Testis (tissue), 3 donors: ENCODE measurements around the gene YPEL2. TPM values are rescaled to one million over a fixed set of nuclear protein-coding genes. Genes with fewer than 3 reads are reported as not detected.
"Not testable (repeated sequence)": the region's sequence is repeated elsewhere in the genome, so short reads cannot be mapped to it uniquely, and the experiment has no call there.

Experiments used
- DNase-seq: peaks from one replicate; pipeline ENCODE4 v3.0.0-alpha.2; 2019
- H3K27ac ChIP-seq, 2 donors: fragments of 200-600 bp; sonication (generic); one replicate each; pipeline ENCODE4 v1.5.1; 2019
- H3K27me3 ChIP-seq: fragments of 200-600 bp; sonication (generic); one replicate; pipeline ENCODE4 v1.5.1; 2019
- H3K36me3 ChIP-seq: fragments of 200-600 bp; sonication (generic); one replicate; pipeline ENCODE4 v1.5.1; 2017; ENCODE audit warnings: low read depth; ENCODE audit errors: missing control alignments
- H3K4me1 ChIP-seq: fragments of 200-600 bp; sonication (generic); one replicate; pipeline ENCODE4 v1.5.1; 2019
- H3K4me3 ChIP-seq, 2 donors: fragments of 200-600 bp; sonication (generic); one replicate each; pipeline ENCODE4 v1.5.1; 2017 to 2019
- H3K9me3 ChIP-seq: fragments of 200-600 bp; sonication (generic); one replicate; pipeline ENCODE4 v1.5.1; 2017
- POLR2A ChIP-seq: fragments of 450-650 bp; IDR thresholded peaks from one replicate; pipeline ENCODE4 v1.6.1; 2017; ENCODE audit warnings: antibody characterized with exemption, mild to moderate bottlenecking, moderate library complexity
- WGBS, 2 donors: methylation state at CpG; one replicate each; pipeline ENCODE4 v1.1.5; 2018; 5-methylcytosine and 5-hydroxymethylcytosine counted together
- intact Hi-C: fragments of 100-400 bp; cut with DNase I; formaldehyde crosslinking; loops from one replicate; pipeline ENCODE4 v1.15.1; 2023; ENCODE audit warnings: low total_unique reads
- polyA plus RNA-seq: library from polyadenylated mRNA; stranded (reverse); fragments of 350-450 nt; fragmentation: Illumina TruSeq; extraction: RNeasy Lipid Tissue Mini Kit (QIAGEN cat#74804); gene quantifications from one replicate; pipeline ENCODE4 v1.2.3, GENCODE V29; 2014; ENCODE audit warnings: low read depth, low replicate concordance; ENCODE audit not compliant: insufficient read depth
- total RNA-seq, 2 donors: library from RNA; depleted of rRNA; stranded (reverse); fragments of >200 nt; gene quantifications; one replicate each; pipeline ENCODE4 v1.2.3, GENCODE V29; 2016
- TF ChIP-seq, protein P1 (sequence below), 3 experiments: fragments of 450-650 bp in 2 of 3; fragments of 200-600 bp in 1 of 3; sonication (generic) in 1 of 3; IDR thresholded peaks; one replicate each; pipeline ENCODE4 v1.5.1; 2016 to 2019; ENCODE audit warnings: antibody characterized with exemption in 3 of 3, mild to moderate bottlenecking in 2 of 3, moderate library complexity in 1 of 3

Gene YPEL2
- total and polyA plus RNA-seq, 3 donors from 2014 or later = 20.5 to 48.3 (median 39.8) TPM

DNA sequence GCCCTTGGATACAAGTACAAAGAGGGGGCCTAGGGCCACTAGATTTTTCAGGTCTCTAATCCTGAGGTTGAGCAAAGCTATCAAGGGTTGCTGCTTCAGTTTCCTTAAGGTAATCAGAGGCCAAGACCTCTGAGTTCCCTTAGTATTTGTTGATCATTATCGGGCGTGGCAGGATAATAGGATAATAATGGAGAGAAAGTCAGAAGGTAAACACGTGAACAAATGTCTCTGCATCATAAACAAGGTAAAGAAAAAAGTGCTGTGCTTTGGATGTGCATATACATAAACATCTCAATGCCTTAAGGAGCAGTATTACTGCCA lies 41.5 kb upstream of the YPEL2 start:
- TF ChIP-seq POLR2A = no peak
- TF ChIP-seq, protein P1, sequence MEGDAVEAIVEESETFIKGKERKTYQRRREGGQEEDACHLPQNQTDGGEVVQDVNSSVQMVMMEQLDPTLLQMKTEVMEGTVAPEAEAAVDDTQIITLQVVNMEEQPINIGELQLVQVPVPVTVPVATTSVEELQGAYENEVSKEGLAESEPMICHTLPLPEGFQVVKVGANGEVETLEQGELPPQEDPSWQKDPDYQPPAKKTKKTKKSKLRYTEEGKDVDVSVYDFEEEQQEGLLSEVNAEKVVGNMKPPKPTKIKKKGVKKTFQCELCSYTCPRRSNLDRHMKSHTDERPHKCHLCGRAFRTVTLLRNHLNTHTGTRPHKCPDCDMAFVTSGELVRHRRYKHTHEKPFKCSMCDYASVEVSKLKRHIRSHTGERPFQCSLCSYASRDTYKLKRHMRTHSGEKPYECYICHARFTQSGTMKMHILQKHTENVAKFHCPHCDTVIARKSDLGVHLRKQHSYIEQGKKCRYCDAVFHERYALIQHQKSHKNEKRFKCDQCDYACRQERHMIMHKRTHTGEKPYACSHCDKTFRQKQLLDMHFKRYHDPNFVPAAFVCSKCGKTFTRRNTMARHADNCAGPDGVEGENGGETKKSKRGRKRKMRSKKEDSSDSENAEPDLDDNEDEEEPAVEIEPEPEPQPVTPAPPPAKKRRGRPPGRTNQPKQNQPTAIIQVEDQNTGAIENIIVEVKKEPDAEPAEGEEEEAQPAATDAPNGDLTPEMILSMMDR (IDR thresholded peaks at IDR 0.05) = no peak
- intact Hi-C loops = no loop called here
- Histone ChIP-seq H3K4me3 (no peak overlapping the region), H3K27ac (no peak overlapping the region), H3K36me3 (no peaks in the 10 kb centered on the region), H3K9me3 (no peaks in the 10 kb centered on the region), H3K4me1 (no peaks in the 10 kb centered on the region), H3K27me3 (no peaks in the 10 kb centered on the region)
- 64 to 71% methylated on average over 3 of the region's 3 CpGs for WGBS, 2 donors
- no peak for DNase-seq

DNA sequence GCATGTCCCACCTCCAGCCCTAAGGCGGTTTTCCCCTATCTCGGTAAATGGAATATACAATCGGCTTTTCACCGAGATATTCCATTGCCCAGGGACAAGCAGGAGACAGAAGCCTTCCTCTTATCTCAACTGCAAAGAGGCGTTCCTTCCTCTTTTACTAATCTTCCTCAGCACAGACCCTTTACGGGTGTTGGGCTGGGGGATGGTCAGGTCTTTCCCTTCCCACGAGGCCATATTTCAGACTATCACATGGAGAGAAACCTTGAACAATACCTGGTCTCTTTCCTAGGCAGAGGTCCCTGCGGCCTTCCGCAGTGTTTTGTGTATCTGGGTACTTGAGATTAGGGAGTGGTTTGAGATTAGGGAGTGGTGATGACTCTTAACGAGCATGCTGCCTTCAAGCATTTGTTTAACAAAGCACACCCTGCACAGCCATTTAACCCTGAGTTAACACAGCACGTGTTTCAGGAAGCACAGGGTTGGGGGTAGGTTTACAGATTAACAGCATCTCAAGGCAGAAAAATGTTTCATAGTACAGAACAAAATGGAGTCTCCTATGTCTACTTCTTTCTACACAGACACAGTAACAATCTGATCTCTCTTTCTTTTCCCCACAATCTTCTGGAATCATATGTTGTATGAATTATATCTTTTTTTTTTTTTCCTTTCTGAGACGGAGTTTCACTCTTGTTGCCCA lies 41.0 kb upstream of the YPEL2 start:
- H3K27ac ChIP-seq, H3K36me3 ChIP-seq, H3K4me1 ChIP-seq, intact Hi-C loops, H3K4me3 ChIP-seq, DNase-seq, H3K9me3 ChIP-seq, H3K27me3 ChIP-seq: not testable (repeated sequence)
- 25 to 41% methylated on average over 12 of the region's 12 CpGs for WGBS, 2 donors

DNA sequence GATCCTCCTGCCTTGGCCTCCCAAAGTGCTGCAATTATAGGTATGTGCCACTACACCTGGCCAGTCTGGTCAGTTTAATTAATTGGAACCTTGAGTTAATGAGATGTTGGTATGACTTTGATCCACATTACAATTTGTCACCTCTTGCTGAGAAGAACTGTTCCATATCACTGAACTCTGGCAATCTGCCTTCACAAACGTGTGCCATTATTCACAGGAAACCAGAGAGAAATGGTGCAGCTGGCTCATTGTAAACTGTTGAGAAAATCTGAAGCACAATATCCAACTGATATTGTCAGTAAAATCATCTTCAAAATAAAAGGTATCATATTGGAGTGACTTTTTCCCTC lies 39.3 kb upstream of the YPEL2 start:
- no peak for DNase-seq
- WGBS, 2 donors = 42 to 48% methylated on average over 1 of the region's 1 CpG
- intact Hi-C loops = no loop called here

DNA sequence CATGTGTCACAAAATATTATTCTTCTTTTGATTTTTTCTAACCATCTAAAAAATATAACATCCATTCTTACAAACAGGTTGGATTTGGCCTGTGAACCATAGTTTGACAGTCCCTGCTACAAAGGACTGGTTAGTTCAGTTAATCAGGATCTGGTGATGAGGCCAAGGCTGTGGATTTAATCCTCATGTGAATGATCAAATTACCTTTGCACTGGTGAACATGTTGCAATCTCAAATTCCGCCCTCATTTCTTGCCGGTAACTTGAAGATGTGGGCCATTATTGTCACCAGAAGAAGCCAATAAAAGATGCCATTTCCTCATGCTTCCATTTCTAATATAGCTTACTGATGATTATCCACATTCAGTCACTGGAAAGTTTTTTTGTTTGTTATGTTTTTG lies 35.3 kb upstream of the YPEL2 start:
- no peak overlapping the region for H3K4me3 ChIP-seq
- H3K36me3 ChIP-seq = no peaks in the 10 kb centered on the region
- peaks cover 3% of the 10 kb centered on the region for H3K4me1 ChIP-seq
- no peak overlapping the region for H3K27ac ChIP-seq
- no peaks in the 10 kb centered on the region for H3K27me3 ChIP-seq
- WGBS, 2 donors = 86% methylated on average over 2 of the region's 2 CpGs
- TF ChIP-seq, protein P1 (IDR thresholded peaks at IDR 0.05) = no peak
- TF ChIP-seq POLR2A = no peak
- intact Hi-C loops = no loop called here
- no peaks in the 10 kb centered on the region for H3K9me3 ChIP-seq
- no peak for DNase-seq

More for the DNA sequence above, 39.3 kb upstream of the YPEL2 start:
- Histone ChIP-seq H3K4me1 (peaks cover 3% of the 10 kb centered on the region), H3K9me3 (no peaks in the 10 kb centered on the region), H3K27ac (no peak overlapping the region), H3K4me3 (no peak overlapping the region), H3K27me3 (no peaks in the 10 kb centered on the region), H3K36me3 (no peaks in the 10 kb centered on the region)
- no peak for TF ChIP-seq POLR2A
- TF ChIP-seq, protein P1 (IDR thresholded peaks at IDR 0.05) = no peak

DNA sequence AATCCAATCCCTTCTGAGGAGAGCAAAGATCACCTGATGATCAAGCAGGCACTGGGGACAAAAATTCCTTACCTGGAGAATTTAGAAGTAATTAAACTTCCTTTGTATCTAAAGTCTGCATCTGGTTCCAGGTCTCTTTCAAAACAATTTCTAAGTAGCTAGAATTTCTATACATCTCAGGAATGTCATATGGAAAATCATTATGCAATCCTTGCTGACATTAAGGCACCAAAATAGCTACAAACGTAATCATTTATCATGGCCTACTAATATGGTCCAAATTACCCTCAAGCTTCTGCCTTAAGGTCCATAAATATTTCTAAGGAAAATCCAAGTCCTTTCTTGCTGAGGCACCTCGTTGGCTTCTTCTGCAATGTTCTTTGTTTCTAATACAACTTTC lies 32.9 kb upstream of the YPEL2 start:
- TF ChIP-seq, protein P1 (IDR thresholded peaks at IDR 0.05) = no peak
- no peak for TF ChIP-seq POLR2A
- 68 to 81% methylated on average over 2 of the region's 2 CpGs for WGBS, 2 donors
- H3K4me1 ChIP-seq = peaks cover 3% of the 10 kb centered on the region
- H3K9me3 ChIP-seq = no peaks in the 10 kb centered on the region
- no peak overlapping the region for H3K27ac ChIP-seq
- intact Hi-C loops = no loop called here
- no peak overlapping the region for H3K4me3 ChIP-seq
- DNase-seq = no peak
- no peaks in the 10 kb centered on the region for H3K36me3 ChIP-seq
- H3K27me3 ChIP-seq = no peaks in the 10 kb centered on the region
